Caco-2 (cell line): ENCODE results near the gene TMEM41A. TPM values are rescaled to one million over a fixed set of nuclear protein-coding genes. Genes with fewer than 3 reads are reported as not detected.
"Not testable (repeated sequence)": the region's sequence is repeated elsewhere in the genome, so short reads cannot be mapped to it uniquely, and the experiment has no call there.

Source experiments
- BruUV-seq: library from RNA; stranded (reverse); fragments of 400-500 nt; replicated peaks from 2 replicates; lab custom pipeline; 2021; lab: Mats Ljungman, UMichigan
- CTCF ChIA-PET: fragments of 300-600 bp; sonication (Branson Sonifier 250); formaldehyde crosslinking; loops from one replicate; lab custom pipeline; 2022; ENCODE audit warnings: antibody characterized with exemption; lab: Charles Lee
- POLR2A ChIA-PET: fragments of 300-600 bp; sonication (Branson Sonifier 250); formaldehyde crosslinking; loops from one replicate; lab custom pipeline; 2022; ENCODE audit warnings: antibody characterized with exemption; lab: Charles Lee
- DNase-seq, 2 experiments: peaks; one replicate each; pipeline versions ENCODE4 v3.0.0 to v3.0.0-alpha.2; 2020 to 2022
- H3K27me3 ChIP-seq: replicated peaks from 2 replicates; pipeline ENCODE4 v1.6.0; 2011; ENCODE audit warnings: low read length; ENCODE audit not compliant: control insufficient read depth, insufficient read depth
- H3K36me3 ChIP-seq: 2 replicates; pipeline ENCODE4 v1.5.1; 2011; ENCODE audit warnings: low read length; ENCODE audit not compliant: control insufficient read depth, insufficient read depth
- H3K4me1 ChIP-seq: fragments of 250-450 bp; sonication (Bioruptor Pico); 2 replicates; pipeline ENCODE4 v1.5.1; 2020; ENCODE audit warnings: mild to moderate bottlenecking
- H3K4me3 ChIP-seq: 2 replicates; pipeline ENCODE4 v1.5.1; 2011; ENCODE audit warnings: low read depth, mild to moderate bottlenecking, control low read depth, low read length
- H3K9me3 ChIP-seq: fragments of 250-450 bp; sonication (Bioruptor Pico); 2 replicates; pipeline ENCODE4 v1.5.1; 2020; ENCODE audit warnings: mild to moderate bottlenecking, moderate library complexity
- H3K27ac Mint-ChIP-seq: one replicate; pipeline ENCODE4 v1.8.0; 2022; ENCODE audit warnings: mixed read lengths; ENCODE audit not compliant: unreplicated experiment
- H3K27me3 Mint-ChIP-seq: one replicate; pipeline ENCODE4 v1.8.0; 2022; ENCODE audit warnings: mixed read lengths; ENCODE audit not compliant: insufficient read depth, unreplicated experiment
- H3K36me3 Mint-ChIP-seq: one replicate; pipeline ENCODE4 v1.8.0; 2022; ENCODE audit warnings: mild to moderate bottlenecking, mixed read lengths; ENCODE audit not compliant: insufficient read depth, unreplicated experiment
- H3K4me1 Mint-ChIP-seq: one replicate; pipeline ENCODE4 v1.8.0; 2022; ENCODE audit warnings: low read depth, mixed read lengths; ENCODE audit not compliant: unreplicated experiment
- H3K4me3 Mint-ChIP-seq: one replicate; pipeline ENCODE4 v1.8.0; 2022; ENCODE audit warnings: mild to moderate bottlenecking, moderate library complexity, mixed read lengths; ENCODE audit not compliant: unreplicated experiment
- H3K9me3 Mint-ChIP-seq: one replicate; pipeline ENCODE4 v1.8.0; 2022; ENCODE audit warnings: mixed read lengths; ENCODE audit not compliant: unreplicated experiment
- CTCF ChIP-seq, 2 experiments: fragments of 200-600 bp in 1 of 2; IDR thresholded peaks; 1 replicate in 1 of 2; 2 replicates in 1 of 2; pipeline versions ENCODE4 v1.5.1 to v1.8.0; 2011 to 2022; ENCODE audit warnings: antibody characterized with exemption in 1 of 2, control low read depth in 1 of 2, inconsistent platforms in 1 of 2, low read depth in 1 of 2, low read length in 1 of 2, mild to moderate bottlenecking in 1 of 2, moderate library complexity in 1 of 2; ENCODE audit not compliant: insufficient read depth in 1 of 2, severe bottlenecking in 1 of 2, unreplicated experiment in 1 of 2
- intact Hi-C: fragments of 100-400 bp; cut with micrococcal nuclease; formaldehyde crosslinking; loops from one replicate; pipeline ENCODE4 v1.10.0; 2022; ENCODE audit not compliant: unreplicated experiment
- total RNA-seq: library from RNA; stranded (reverse); gene quantifications from 2 replicates; pipeline ENCODE4 v1.2.3, GENCODE V29; 2022

TMEM41A gene
- total RNA-seq, 1 experiment from 2014 or later: 39.4 TPM

GRCh38 chr3:185479373-185479945 is 19.4 kb downstream of the TMEM41A start:
- Mint-ChIP-seq H3K9me3 (no peaks in the 10 kb centered on the region), H3K36me3 (no peaks in the 10 kb centered on the region), H3K27ac (no peak overlapping the region), H3K4me1 (no peaks in the 10 kb centered on the region), H3K4me3 (no peak overlapping the region), H3K27me3 (no peaks in the 10 kb centered on the region)
- BruUV-seq: no TSS peak
- Histone ChIP-seq H3K9me3 (no peaks in the 10 kb centered on the region), H3K27me3 (no peaks in the 10 kb centered on the region), H3K36me3 (no peaks in the 10 kb centered on the region; the same call in none of the 2 replicates), H3K4me1 (no peaks in the 10 kb centered on the region), H3K4me3 (no peak overlapping the region)
- CTCF ChIA-PET: no interaction called here
- no peak for DNase-seq
- POLR2A ChIA-PET: no interaction called here
- intact Hi-C loops: no loop called here
- no peak for TF ChIP-seq CTCF (IDR thresholded peaks at IDR 0.05; ENCODE audit: insufficient read depth in 1 of 2, low read depth in 1 of 2, low read length in 1 of 2, severe bottlenecking in 1 of 2, unreplicated experiment in 1 of 2)

- intact Hi-C loops: no loop called here
- Histone ChIP-seq H3K4me1 (no peaks in the 10 kb centered on the region), H3K27me3 (no peaks in the 10 kb centered on the region), H3K36me3 (no peaks in the 10 kb centered on the region; the same call in none of the 2 replicates), H3K9me3 (no peaks in the 10 kb centered on the region), H3K4me3 (no peak overlapping the region)
- Mint-ChIP-seq H3K9me3 (no peaks in the 10 kb centered on the region), H3K27ac (no peak overlapping the region), H3K4me1 (no peaks in the 10 kb centered on the region), H3K4me3 (no peak overlapping the region), H3K36me3 (no peaks in the 10 kb centered on the region), H3K27me3 (no peaks in the 10 kb centered on the region)
- CTCF ChIA-PET: no interaction called here
- POLR2A ChIA-PET: no interaction called here
- DNase-seq: no peak
- TF ChIP-seq CTCF (IDR thresholded peaks at IDR 0.05; ENCODE audit: insufficient read depth in 1 of 2, low read depth in 1 of 2, low read length in 1 of 2, severe bottlenecking in 1 of 2, unreplicated experiment in 1 of 2): no peak
- no TSS peak for BruUV-seq
Measured at GRCh38 chr3:185477316-185477715, 21.5 kb downstream of the TMEM41A start.

GRCh38 chr3:185474922-185475321 is 23.9 kb downstream of the TMEM41A start:
- H3K36me3 ChIP-seq, BruUV-seq, H3K27me3 ChIP-seq, CTCF ChIA-PET, H3K4me1 Mint-ChIP-seq, H3K4me3 ChIP-seq, H3K9me3 ChIP-seq, H3K27me3 Mint-ChIP-seq, H3K9me3 Mint-ChIP-seq, H3K4me1 ChIP-seq, DNase-seq, H3K27ac Mint-ChIP-seq, POLR2A ChIA-PET, H3K36me3 Mint-ChIP-seq, intact Hi-C loops, H3K4me3 Mint-ChIP-seq: not testable (repeated sequence)
